HG02981 (cell line): Measurements from ENCODE around the gene LBHD2.

Experiments
- ATAC-seq: cut with Tn5 transposase; IDR thresholded peaks from one replicate; pipeline ENCODE4 v1.9.1; 2021; ENCODE audit warnings: mild to moderate bottlenecking, moderate library complexity; ENCODE audit not compliant: unreplicated experiment

Gene LBHD2

GRCh38 chr14:103068351-103069073 is 15.5 kb upstream of the LBHD2 start:
- ATAC-seq = no peak

GRCh38 chr14:103070263-103070885 is 13.6 kb upstream of the LBHD2 start:
- ATAC-seq = no peak

- no peak for ATAC-seq
These were observed 13.0 kb upstream of the LBHD2 start for GRCh38 chr14:103070971-103071542.

GRCh38 chr14:103071544-103072251 is 12.3 kb upstream of the LBHD2 start:
- no peak for ATAC-seq

GRCh38 chr14:103072595-103073366 is 11.2 kb upstream of the LBHD2 start:
- ATAC-seq = no peak

- ATAC-seq = no peak
These were observed 10.6 kb upstream of the LBHD2 start for GRCh38 chr14:103073367-103073875.

- ATAC-seq = no peak
These were observed 9.9 kb upstream of the LBHD2 start for GRCh38 chr14:103073876-103074728.

- no peak for ATAC-seq
These were observed 9.2 kb upstream of the LBHD2 start for GRCh38 chr14:103074729-103075367.

- ATAC-seq = peak; percentile 56
These were observed 5.6 kb upstream of the LBHD2 start for GRCh38 chr14:103078420-103078749.

- no peak for ATAC-seq
These were observed 5.0 kb upstream of the LBHD2 start for GRCh38 chr14:103078860-103079587.

- ATAC-seq = no peak
These were observed 2.1 kb upstream of the LBHD2 start for GRCh38 chr14:103081951-103082350.

- no peak for ATAC-seq
These were observed 1.4 kb downstream of the LBHD2 start for GRCh38 chr14:103085106-103086091.

- no peak for ATAC-seq
These were observed 2.8 kb downstream of the LBHD2 start for GRCh38 chr14:103086771-103087342.

GRCh38 chr14:103087343-103087835 is 3.4 kb downstream of the LBHD2 start:
- no peak for ATAC-seq

GRCh38 chr14:103088921-103089320 is 4.9 kb downstream of the LBHD2 start:
- ATAC-seq = no peak

GRCh38 chr14:103089386-103090335 is 5.7 kb downstream of the LBHD2 start:
- no peak for ATAC-seq
